Measurements from ENCODE around the gene ZBTB32.

Gene ZBTB32

GRCh38 chr19:35695895-35696422, 8.4 kb upstream of the ZBTB32 start:
- no peak for DNase-seq

- no peak for DNase-seq
These were observed 7.5 kb upstream of the ZBTB32 start for GRCh38 chr19:35696835-35697234.

GRCh38 chr19:35702223-35703012, 1.9 kb upstream of the ZBTB32 start:
- DNase-seq, result peak; percentile 89

GRCh38 chr19:35703343-35703742, 1.0 kb upstream of the ZBTB32 start:
- no peak for DNase-seq

GRCh38 chr19:35708391-35708790, 4.0 kb downstream of the ZBTB32 start:
- no peak for DNase-seq

- no peak for DNase-seq
These were observed 6.7 kb downstream of the ZBTB32 start for GRCh38 chr19:35710784-35711723.

GRCh38 chr19:35712567-35713505, 8.5 kb downstream of the ZBTB32 start:
- DNase-seq, result peak; percentile 55

- no peak for DNase-seq
These were observed 9.1 kb downstream of the ZBTB32 start for GRCh38 chr19:35713506-35713850.

GRCh38 chr19:35713904-35714495, 9.6 kb downstream of the ZBTB32 start:
- no peak for DNase-seq

GRCh38 chr19:35714601-35715354, 10.4 kb downstream of the ZBTB32 start:
- no peak for DNase-seq

GRCh38 chr19:35715355-35715809, 11.0 kb downstream of the ZBTB32 start:
- DNase-seq, result no peak

- DNase-seq, result no peak
These were observed 11.8 kb downstream of the ZBTB32 start for GRCh38 chr19:35715981-35716800.

GRCh38 chr19:35716801-35717664, 12.7 kb downstream of the ZBTB32 start:
- DNase-seq, result peak; percentile 98

GRCh38 chr19:35717665-35718344, 13.4 kb downstream of the ZBTB32 start, which contains the start of gene KMT2B:
TSS of gene KMT2B (plus strand) at chr19:35718003. CDS start at chr19:35718019, 16 bp downstream.
- no peak for DNase-seq

- DNase-seq, result peak; percentile 42
These were observed 14.1 kb downstream of the ZBTB32 start for GRCh38 chr19:35718345-35719041.

- DNase-seq, result no peak
These were observed 15.2 kb downstream of the ZBTB32 start for GRCh38 chr19:35719402-35720162.

- DNase-seq, result no peak
These were observed 15.8 kb downstream of the ZBTB32 start for GRCh38 chr19:35720163-35720524.

All from central memory CD4-positive, alpha-beta T cell (primary cell).